GM19035 (cell line): ENCODE measurements around the gene RPS21.

Experiments
- ATAC-seq: cut with Tn5 transposase; IDR thresholded peaks from one replicate; pipeline ENCODE4 v1.9.1; 2021; ENCODE audit not compliant: unreplicated experiment

Gene RPS21

GRCh38 chr20:62395311-62396242, 8.7 kb downstream of the RPS21 start:
- no peak for ATAC-seq

- ATAC-seq: no peak
Observed at GRCh38 chr20:62396367-62397239, 9.7 kb downstream of the RPS21 start.

GRCh38 chr20:62398120-62398821, 11.4 kb downstream of the RPS21 start:
- no peak for ATAC-seq

- no peak for ATAC-seq
Observed at GRCh38 chr20:62400021-62400420, 13.1 kb downstream of the RPS21 start.

- ATAC-seq: no peak
Observed at GRCh38 chr20:62400541-62400940, 13.6 kb downstream of the RPS21 start.

GRCh38 chr20:62401331-62401779, 14.5 kb downstream of the RPS21 start:
- ATAC-seq: no peak

- no peak for ATAC-seq
Observed at GRCh38 chr20:62402456-62403150, 15.7 kb downstream of the RPS21 start.

- ATAC-seq: no peak
Observed at GRCh38 chr20:62403331-62403730, 16.4 kb downstream of the RPS21 start.

GRCh38 chr20:62404112-62404665, 17.3 kb downstream of the RPS21 start:
- ATAC-seq: no peak

GRCh38 chr20:62404761-62405107, 17.8 kb downstream of the RPS21 start:
- no peak for ATAC-seq

- ATAC-seq: no peak
Observed at GRCh38 chr20:62405108-62405980, 18.4 kb downstream of the RPS21 start.

- ATAC-seq: no peak
Observed at GRCh38 chr20:62405981-62406513, 19.1 kb downstream of the RPS21 start.

GRCh38 chr20:62406635-62407176, 19.8 kb downstream of the RPS21 start:
- ATAC-seq: peak; percentile 14

GRCh38 chr20:62407221-62407992, 20.5 kb downstream of the RPS21 start, which contains the start of gene CABLES2:
TSS of gene CABLES2 (minus strand) at chr20:62407285. CDS start at chr20:62407276, 9 bp downstream.
- peak; percentile 82 for ATAC-seq

GRCh38 chr20:62408055-62408454, 21.2 kb downstream of the RPS21 start:
- no peak for ATAC-seq

GRCh38 chr20:62408640-62409039, 21.7 kb downstream of the RPS21 start:
- no peak for ATAC-seq

- ATAC-seq: no peak
Observed at GRCh38 chr20:62409086-62409853, 22.4 kb downstream of the RPS21 start.
